A673 (cell line): ENCODE measurements around the gene ZNF487. TPM values are rescaled to one million over a fixed set of nuclear protein-coding genes. Genes with fewer than 3 reads are reported as not detected.
A peak's percentile ranks its signal among the peaks of the same experiment; 100 is the strongest.

Experiments used
- BruUV-seq: library from RNA; stranded (reverse); fragments of 400-500 nt; replicated peaks from 2 replicates; lab custom pipeline; 2021; lab: Mats Ljungman, UMichigan
- CTCF ChIA-PET: fragments of 300-600 bp; sonication (Branson Sonifier 250); formaldehyde crosslinking; loops from one replicate; lab custom pipeline; 2022; ENCODE audit warnings: antibody characterized with exemption; lab: Charles Lee
- POLR2A ChIA-PET: fragments of 300-600 bp; sonication (Branson Sonifier 250); formaldehyde crosslinking; loops from one replicate; lab custom pipeline; 2022; ENCODE audit warnings: antibody characterized with exemption; ENCODE audit not compliant: low non-redundant PET; lab: Charles Lee
- DNase-seq: peaks from one replicate; pipeline ENCODE4 v3.0.0-alpha.2; 2015; ENCODE audit warnings: low spot score
- H3K27ac ChIP-seq: fragments of 200-600 bp; sonication (generic); 2 replicates; pipeline ENCODE4 v1.5.1; 2016; ENCODE audit warnings: mixed run types, low read depth, mild to moderate bottlenecking, mixed read lengths, antibody characterized with exemption, low read length; ENCODE audit not compliant: poor library complexity, severe bottlenecking
- H3K27me3 ChIP-seq: fragments of 200-600 bp; sonication (generic); replicated peaks from 2 replicates; pipeline ENCODE4 v1.6.1; 2017; ENCODE audit warnings: mixed run types, low read depth, mild to moderate bottlenecking, mixed read lengths, antibody characterized with exemption, low read length; ENCODE audit not compliant: insufficient read depth, poor library complexity
- H3K36me3 ChIP-seq: fragments of 200-600 bp; sonication (generic); 2 replicates; pipeline ENCODE4 v1.6.1; 2016; ENCODE audit warnings: mixed run types, mild to moderate bottlenecking, mixed read lengths, antibody characterized with exemption, low read length; ENCODE audit not compliant: insufficient read depth, poor library complexity, severe bottlenecking
- H3K4me1 ChIP-seq: fragments of 200-600 bp; sonication (generic); 2 replicates; pipeline ENCODE4 v1.6.1; 2017; ENCODE audit warnings: mixed run types, mild to moderate bottlenecking, mixed read lengths, antibody characterized with exemption, low read length; ENCODE audit not compliant: insufficient read depth, poor library complexity, severe bottlenecking
- H3K4me3 ChIP-seq: fragments of 200-600 bp; sonication (generic); 2 replicates; pipeline ENCODE4 v1.5.1; 2016; ENCODE audit warnings: low read depth, mixed run types, mild to moderate bottlenecking, mixed read lengths, low read length; ENCODE audit not compliant: poor library complexity, severe bottlenecking
- H3K9me3 ChIP-seq: fragments of 200-600 bp; sonication (generic); 2 replicates; pipeline ENCODE4 v1.6.1; 2016; ENCODE audit warnings: mixed run types, low read depth, mild to moderate bottlenecking, mixed read lengths, antibody characterized with exemption, low read length; ENCODE audit not compliant: poor library complexity, severe bottlenecking
- CTCF ChIP-seq: fragments of 300-800, 200-600 bp; sonication (generic); conservative IDR thresholded peaks from 2 replicates; pipeline ENCODE4 v1.5.1; 2017; ENCODE audit warnings: low read depth, mild to moderate bottlenecking, antibody characterized with exemption, low read length, moderate library complexity, mixed read lengths
- EZH2 ChIP-seq: fragments of 200-600 bp; sonication (generic); IDR thresholded peaks from 2 replicates; pipeline ENCODE4 v1.6.1; 2017; ENCODE audit warnings: borderline replicate concordance, low read depth, mild to moderate bottlenecking, mixed read lengths, antibody characterized with exemption, low read length; ENCODE audit not compliant: poor library complexity, severe bottlenecking
- intact Hi-C: fragments of 100-400 bp; cut with micrococcal nuclease; formaldehyde crosslinking; loops from one replicate; pipeline ENCODE4 v1.10.0; 2022; ENCODE audit not compliant: unreplicated experiment
- total RNA-seq: library from RNA; stranded (reverse); gene quantifications from 2 replicates; pipeline ENCODE4 v1.2.3, GENCODE V29; 2021

ZNF487 gene
- total RNA-seq, 1 experiment from 2014 or later = 1.3 TPM

DNA sequence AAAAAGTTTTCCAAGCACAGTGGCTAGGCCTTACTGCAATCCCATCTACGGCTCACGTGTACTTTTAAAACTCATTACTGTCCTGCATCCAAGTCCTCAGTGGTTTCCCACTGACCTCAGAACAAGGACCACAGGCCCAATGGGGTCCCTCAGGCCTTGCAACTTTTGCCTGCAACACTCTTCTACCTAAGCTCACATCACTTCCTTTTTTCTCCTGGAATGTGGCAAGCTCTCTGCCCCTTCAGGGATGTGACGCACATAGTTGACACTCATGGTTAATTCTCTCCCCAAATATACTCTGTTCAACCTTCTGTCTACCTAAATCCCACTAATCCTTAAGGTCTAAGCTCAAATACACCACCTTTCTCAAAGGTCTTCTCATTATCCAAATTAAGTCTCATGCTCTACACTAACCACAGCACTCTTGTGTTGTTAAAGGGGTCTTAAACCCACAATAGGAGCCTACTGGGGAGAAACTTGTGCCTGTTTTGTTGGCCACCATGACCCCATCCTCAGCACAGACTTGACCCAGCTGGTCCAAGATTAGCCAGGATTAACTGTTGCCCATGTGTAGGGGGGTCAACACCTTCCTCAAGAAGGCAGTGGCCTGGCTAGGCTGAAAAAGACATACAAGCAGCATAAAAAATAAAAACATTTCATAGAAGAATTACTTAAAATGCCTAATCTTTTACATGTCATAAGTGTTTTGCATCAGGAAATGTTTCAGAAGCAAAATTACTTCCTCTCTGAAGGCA lies 43.1 kb upstream of the ZNF487 start:
- TF ChIP-seq CTCF = no peak
- TF ChIP-seq EZH2 = no peak
- Histone ChIP-seq H3K27me3 (no peaks in the 10 kb centered on the region), H3K9me3 (no peaks in the 10 kb centered on the region), H3K36me3 (peaks cover 67% of the 10 kb centered on the region), H3K27ac (peak overlapping the region; percentile 91), H3K4me3 (no peak overlapping the region), H3K4me1 (peaks cover 14% of the 10 kb centered on the region)
- CTCF ChIA-PET = no interaction called here
- DNase-seq = no peak
- intact Hi-C loops = no loop called here
- no TSS peak for BruUV-seq
- POLR2A ChIA-PET = no interaction called here

DNA sequence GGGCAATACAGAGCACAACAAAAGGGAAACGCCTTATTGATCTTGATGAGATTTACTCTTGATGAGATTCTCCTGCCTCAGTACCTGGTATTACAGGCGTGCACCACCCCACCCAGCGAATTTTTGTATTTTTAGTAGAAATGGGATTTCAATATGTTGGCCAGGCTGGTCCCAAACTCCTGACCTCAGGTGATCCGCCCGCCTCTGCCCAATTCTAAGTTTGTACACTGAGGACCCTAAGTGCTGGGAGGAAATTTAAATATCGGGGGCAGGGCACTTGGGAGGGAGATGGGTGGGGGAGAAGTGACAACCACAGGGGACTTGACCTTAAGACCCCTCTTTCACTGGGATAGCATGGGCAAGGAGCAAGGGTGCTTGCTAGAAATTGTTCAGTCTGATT lies 42.0 kb upstream of the ZNF487 start:
- H3K27me3 ChIP-seq = no peaks in the 10 kb centered on the region
- H3K27ac ChIP-seq = peak overlapping the region; percentile 91
- intact Hi-C loops = no loop called here
- H3K4me3 ChIP-seq = peak overlapping the region; percentile 53
- BruUV-seq = no TSS peak
- no peak for DNase-seq
- H3K36me3 ChIP-seq = peaks cover 63% of the 10 kb centered on the region
- TF ChIP-seq EZH2 = no peak
- TF ChIP-seq CTCF = no peak
- no peaks in the 10 kb centered on the region for H3K9me3 ChIP-seq
- peaks cover 19% of the 10 kb centered on the region for H3K4me1 ChIP-seq
- ChIA-PET POLR2A (no interaction called here), CTCF (no interaction called here)

GRCh38 chr10:43395571-43396060 lies 41.3 kb upstream of the ZNF487 start:
- BruUV-seq = no TSS peak
- no peaks in the 10 kb centered on the region for H3K9me3 ChIP-seq
- no peaks in the 10 kb centered on the region for H3K27me3 ChIP-seq
- ChIA-PET CTCF (no interaction called here), POLR2A (interaction anchor here (0.6 kb wide), 1 partner anchor 40 kb away, joined by 9 read pairs; no protein-coding TSS in a partner anchor)
- H3K4me1 ChIP-seq = peaks cover 26% of the 10 kb centered on the region
- TF ChIP-seq EZH2 (no peak), CTCF (no peak)
- H3K27ac ChIP-seq = peak overlapping the region; percentile 91
- H3K36me3 ChIP-seq = peaks cover 58% of the 10 kb centered on the region
- intact Hi-C loops = no loop called here
- peak overlapping the region; percentile 53 for H3K4me3 ChIP-seq
- DNase-seq = peak; percentile 55
